Parathyroid adenoma (tissue), 2 donors: ENCODE measurements around the gene CADM4.

Source experiments
- H2AFZ ChIP-seq: fragments of 300-600 bp; sonication (generic); one replicate; pipeline ENCODE4 v1.7.0; 2017; ENCODE audit warnings: antibody characterized with exemption, mild to moderate bottlenecking
- H3K27ac ChIP-seq: fragments of 300-600 bp; sonication (generic); one replicate; pipeline ENCODE4 v1.7.0; 2017
- H3K27me3 ChIP-seq: fragments of 300-600 bp; sonication (generic); one replicate; pipeline ENCODE4 v1.7.0; 2017; ENCODE audit warnings: low read length; ENCODE audit not compliant: control insufficient read depth, insufficient read depth
- H3K36me3 ChIP-seq: fragments of 300-600 bp; sonication (generic); one replicate; pipeline ENCODE4 v1.7.0; 2017; ENCODE audit warnings: low read length; ENCODE audit not compliant: control insufficient read depth, insufficient read depth
- H3K4me1 ChIP-seq: fragments of 300-600 bp; sonication (generic); one replicate; pipeline ENCODE4 v1.7.0; 2017; ENCODE audit warnings: control low read depth
- H3K4me2 ChIP-seq: fragments of 300-600 bp; sonication (generic); one replicate; pipeline ENCODE4 v1.7.0; 2017; ENCODE audit warnings: low read length
- H3K4me3 ChIP-seq: fragments of 300-600 bp; sonication (generic); one replicate; pipeline ENCODE4 v1.7.0; 2017; ENCODE audit warnings: low read depth, low read length
- H3K79me2 ChIP-seq: fragments of 300-600 bp; sonication (generic); one replicate; pipeline ENCODE4 v1.7.0; 2017; ENCODE audit warnings: control low read depth
- H3K9ac ChIP-seq: fragments of 300-600 bp; sonication (generic); one replicate; pipeline ENCODE4 v1.7.0; 2017; ENCODE audit warnings: mild to moderate bottlenecking
- H3K9me3 ChIP-seq: fragments of 300-600 bp; sonication (generic); one replicate; pipeline ENCODE4 v1.7.0; 2017; ENCODE audit warnings: low read length; ENCODE audit not compliant: control insufficient read depth
- CTCF ChIP-seq: fragments of 300-600 bp; sonication (generic); IDR thresholded peaks from one replicate; pipeline ENCODE4 v1.7.0; 2017; ENCODE audit warnings: antibody characterized with exemption, mild to moderate bottlenecking
- donor health status: primary hyperparathyroidism.

The CADM4 gene

GRCh38 chr19:43639519-43640423 is at the start of gene CADM4:
Gene CADM4, minus strand, starts transcription at chr19:43639850. Its CDS starts 60 bp downstream, at chr19:43639790.
- Histone ChIP-seq H3K27ac (peak within 1 kb of the TSS; percentile 13), H3K4me3 (peak within 1 kb of the TSS; percentile 59), H3K36me3 (no peaks in the 10 kb centered on the region), H3K4me2 (peak within 1 kb of the TSS; percentile 89), H3K9ac (no peak within 1 kb of the TSS), H2AFZ (peak within 1 kb of the TSS; percentile 80), H3K4me1 (peaks cover 6% of the 10 kb centered on the region), H3K79me2 (peaks cover 4% of the 10 kb centered on the region), H3K27me3 (no peaks in the 10 kb centered on the region), H3K9me3 (no peaks in the 10 kb centered on the region)
- no peak for TF ChIP-seq CTCF

- H3K4me1 ChIP-seq = peaks cover 4% of the 10 kb centered on the region
- no peaks in the 10 kb centered on the region for H3K9me3 ChIP-seq
- no peaks in the 10 kb centered on the region for H3K36me3 ChIP-seq
- TF ChIP-seq CTCF = no peak
- no peak overlapping the region for H3K4me3 ChIP-seq
- no peak overlapping the region for H3K9ac ChIP-seq
- H3K4me2 ChIP-seq = no peak overlapping the region
- H2AFZ ChIP-seq = no peak overlapping the region
- no peaks in the 10 kb centered on the region for H3K27me3 ChIP-seq
- no peak overlapping the region for H3K27ac ChIP-seq
- H3K79me2 ChIP-seq = no peaks in the 10 kb centered on the region
Measured at GRCh38 chr19:43688059-43688701, 48.5 kb upstream of the CADM4 start.

- H3K79me2 ChIP-seq = no peaks in the 10 kb centered on the region
- no peaks in the 10 kb centered on the region for H3K27me3 ChIP-seq
- H3K9me3 ChIP-seq = no peaks in the 10 kb centered on the region
- H3K27ac ChIP-seq = no peak overlapping the region
- peaks cover 9% of the 10 kb centered on the region for H3K4me1 ChIP-seq
- no peak overlapping the region for H2AFZ ChIP-seq
- H3K4me3 ChIP-seq = no peak overlapping the region
- H3K36me3 ChIP-seq = no peaks in the 10 kb centered on the region
- no peak overlapping the region for H3K4me2 ChIP-seq
- no peak overlapping the region for H3K9ac ChIP-seq
- no peak for TF ChIP-seq CTCF
Measured at GRCh38 chr19:43687660-43687997, 48.0 kb upstream of the CADM4 start.

- Histone ChIP-seq H3K4me2 (no peak overlapping the region), H3K4me3 (no peak overlapping the region), H3K9me3 (no peaks in the 10 kb centered on the region), H3K4me1 (peaks cover 10% of the 10 kb centered on the region), H3K27me3 (no peaks in the 10 kb centered on the region), H3K27ac (no peak overlapping the region), H2AFZ (no peak overlapping the region), H3K36me3 (no peaks in the 10 kb centered on the region), H3K9ac (no peak overlapping the region), H3K79me2 (no peaks in the 10 kb centered on the region)
- no peak for TF ChIP-seq CTCF
Measured at GRCh38 chr19:43684326-43684725, 44.7 kb upstream of the CADM4 start.
